Endodermal cell (in vitro differentiated cells): ENCODE results near the gene CENPI. TPM values are rescaled to one million over a fixed set of nuclear protein-coding genes. Genes with fewer than 3 reads are reported as not detected.
A peak's percentile ranks its signal among the peaks of the same experiment; 100 is the strongest.

Experiments used
- DNase-seq: peaks from one replicate; pipeline ENCODE4 v3.0.0-alpha.2; 2017
- H3K27ac ChIP-seq: 2 replicates; pipeline ENCODE4 v1.5.1; 2013; ENCODE audit warnings: mild to moderate bottlenecking, low read depth, low read length, moderate library complexity
- H3K27me3 ChIP-seq: 2 replicates; pipeline ENCODE4 v1.6.1; 2013; ENCODE audit warnings: mild to moderate bottlenecking, low read length, moderate library complexity; ENCODE audit not compliant: insufficient read depth, control insufficient read depth, poor library complexity, severe bottlenecking
- H3K36me3 ChIP-seq: 2 replicates; pipeline ENCODE4 v1.7.0; 2013; ENCODE audit warnings: mild to moderate bottlenecking, low read length, moderate library complexity; ENCODE audit not compliant: control insufficient read depth, insufficient read depth
- H3K4me1 ChIP-seq: one replicate; pipeline ENCODE4 v1.7.0; 2013; ENCODE audit warnings: low read length; ENCODE audit not compliant: control insufficient read depth, insufficient read depth
- H3K4me3 ChIP-seq: 2 replicates; pipeline ENCODE4 v1.5.1; 2013; ENCODE audit warnings: mild to moderate bottlenecking, low read length, moderate library complexity
- H3K9ac ChIP-seq: 2 replicates; pipeline ENCODE4 v1.6.1; 2013; ENCODE audit warnings: mild to moderate bottlenecking, low read length, moderate library complexity; ENCODE audit not compliant: poor library complexity, severe bottlenecking; ENCODE audit errors: extremely low read depth
- H3K9me3 ChIP-seq: 2 replicates; pipeline ENCODE4 v1.6.1; 2013; ENCODE audit warnings: mild to moderate bottlenecking, low read length, moderate library complexity; ENCODE audit not compliant: control insufficient read depth
- H3K27ac Mint-ChIP-seq: 2 replicates; pipeline ENCODE4 v1.8.0; 2020; ENCODE audit warnings: mixed read lengths
- H3K27me3 Mint-ChIP-seq: 2 replicates; pipeline ENCODE4 v1.8.0; 2021; ENCODE audit warnings: mild to moderate bottlenecking, mixed read lengths; ENCODE audit not compliant: insufficient read depth
- H3K36me3 Mint-ChIP-seq: 2 replicates; pipeline ENCODE4 v1.8.0; 2020; ENCODE audit warnings: low read depth, mixed read lengths
- H3K4me1 Mint-ChIP-seq: 2 replicates; pipeline ENCODE4 v1.8.0; 2020; ENCODE audit warnings: mixed read lengths
- H3K4me3 Mint-ChIP-seq: 2 replicates; pipeline ENCODE4 v1.8.0; 2020; ENCODE audit warnings: mild to moderate bottlenecking, moderate library complexity, mixed read lengths
- H3K9me3 Mint-ChIP-seq: 2 replicates; pipeline ENCODE4 v1.8.0; 2020; ENCODE audit warnings: mild to moderate bottlenecking, mixed read lengths
- WGBS, 2 experiments: methylation state at CpG; one replicate each; pipeline versions ENCODE4 v1.1.5 to v1.1.7; 2013; ENCODE audit warnings: missing lambda C conversion rate in 2 of 2, mixed read lengths in 1 of 2; ENCODE audit not compliant: insufficient coverage in 1 of 2, insufficient read length in 1 of 2; 5-methylcytosine and 5-hydroxymethylcytosine counted together
- total RNA-seq, 2 donors: library from RNA; stranded (reverse); fragmentation: NEBNext Ultra II Directional in 1 of 2; extraction: Animal tissue kit (Norgen Biotek cat#: 25700) in 1 of 2; gene quantifications; 2 replicates in 1 of 2; 3 replicates in 1 of 2; pipeline ENCODE4 v1.2.1, GENCODE V29; 2021
- TF ChIP-seq, protein P1 (sequence below): fragments of 200-600 bp; sonication (generic); conservative IDR thresholded peaks from 2 replicates; pipeline ENCODE4 v1.5.0; 2021; ENCODE audit warnings: antibody characterized with exemption, mild to moderate bottlenecking

Gene CENPI
- total RNA-seq, 2 donors from 2014 or later, result 24.5 to 36.9 TPM

DNA sequence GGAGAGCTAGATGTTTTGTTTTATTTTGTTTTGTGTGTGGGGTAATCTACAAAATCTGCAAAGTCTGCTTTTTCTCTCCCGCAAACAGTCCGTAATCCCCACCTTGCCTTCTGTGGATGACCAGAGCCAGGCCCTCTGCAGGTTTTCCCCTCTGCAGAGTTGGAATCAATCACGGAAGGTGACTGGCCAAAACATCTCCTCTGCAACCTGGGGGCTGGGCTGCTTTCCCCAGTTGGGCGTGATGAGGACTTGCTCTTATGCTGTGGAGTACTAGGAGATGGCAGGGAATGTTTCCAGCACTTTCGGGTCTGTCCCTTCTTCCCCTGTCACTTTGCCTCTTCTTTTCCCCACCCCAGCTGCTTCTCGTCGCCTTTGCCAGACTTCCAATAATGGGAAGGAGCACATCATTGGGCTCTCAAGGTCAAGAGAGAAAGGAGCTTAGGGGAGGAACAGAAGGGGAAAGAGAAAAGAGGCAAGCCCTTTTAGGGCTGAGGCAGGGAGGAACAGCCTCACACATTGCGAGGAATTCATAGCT, 18.2 kb upstream of the CENPI start:
- peak; percentile 51 for DNase-seq
- no peak overlapping the region for H3K27ac ChIP-seq

DNA sequence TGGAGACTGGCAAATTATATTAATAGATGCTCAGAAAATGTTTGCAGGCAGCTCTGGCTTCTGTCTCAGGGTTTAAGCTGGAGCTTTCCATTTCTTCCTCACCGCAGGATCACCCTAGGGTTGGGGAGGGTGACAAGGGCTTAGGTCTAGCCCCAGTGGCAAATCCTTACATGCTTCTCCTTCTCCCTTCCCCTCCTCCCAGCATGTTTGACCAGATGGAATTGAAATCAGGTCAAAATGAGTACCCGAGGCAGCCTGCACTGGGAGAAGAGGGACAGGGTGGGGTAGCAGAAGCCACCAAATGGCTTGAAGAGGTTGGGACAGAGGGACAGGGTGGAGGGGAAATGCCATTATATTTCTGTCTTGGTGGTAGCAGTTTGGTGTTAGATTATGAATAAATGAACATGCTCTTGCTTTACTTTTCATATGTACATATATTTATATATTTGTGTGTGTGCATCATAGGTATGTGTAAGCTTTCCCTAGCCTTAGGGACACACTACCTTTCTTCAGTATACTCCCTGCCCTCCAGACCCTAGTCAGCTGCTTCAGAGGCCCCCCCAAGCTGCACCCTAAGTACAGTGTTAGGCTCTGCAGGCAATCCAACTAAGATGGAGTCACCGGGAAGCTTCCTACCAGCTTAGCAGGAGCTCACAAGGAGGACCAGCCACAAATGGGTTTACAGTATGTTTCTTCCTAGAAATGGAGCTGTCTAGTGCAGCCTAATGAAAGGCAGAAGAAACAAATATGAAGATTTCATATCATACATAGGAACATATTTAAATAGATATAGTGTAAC, 17.5 kb upstream of the CENPI start:
- Histone ChIP-seq H3K27ac (no peak overlapping the region), H3K36me3 (no peaks in the 10 kb centered on the region), H3K9me3 (no peaks in the 10 kb centered on the region), H3K9ac (no peak overlapping the region), H3K4me1 (no peaks in the 10 kb centered on the region), H3K27me3 (no peaks in the 10 kb centered on the region), H3K4me3 (no peak overlapping the region)
- WGBS, 2 experiments, result 71 to 76% methylated on average over 1 to 3 of the region's 3 CpGs
- TF ChIP-seq, protein P1, sequence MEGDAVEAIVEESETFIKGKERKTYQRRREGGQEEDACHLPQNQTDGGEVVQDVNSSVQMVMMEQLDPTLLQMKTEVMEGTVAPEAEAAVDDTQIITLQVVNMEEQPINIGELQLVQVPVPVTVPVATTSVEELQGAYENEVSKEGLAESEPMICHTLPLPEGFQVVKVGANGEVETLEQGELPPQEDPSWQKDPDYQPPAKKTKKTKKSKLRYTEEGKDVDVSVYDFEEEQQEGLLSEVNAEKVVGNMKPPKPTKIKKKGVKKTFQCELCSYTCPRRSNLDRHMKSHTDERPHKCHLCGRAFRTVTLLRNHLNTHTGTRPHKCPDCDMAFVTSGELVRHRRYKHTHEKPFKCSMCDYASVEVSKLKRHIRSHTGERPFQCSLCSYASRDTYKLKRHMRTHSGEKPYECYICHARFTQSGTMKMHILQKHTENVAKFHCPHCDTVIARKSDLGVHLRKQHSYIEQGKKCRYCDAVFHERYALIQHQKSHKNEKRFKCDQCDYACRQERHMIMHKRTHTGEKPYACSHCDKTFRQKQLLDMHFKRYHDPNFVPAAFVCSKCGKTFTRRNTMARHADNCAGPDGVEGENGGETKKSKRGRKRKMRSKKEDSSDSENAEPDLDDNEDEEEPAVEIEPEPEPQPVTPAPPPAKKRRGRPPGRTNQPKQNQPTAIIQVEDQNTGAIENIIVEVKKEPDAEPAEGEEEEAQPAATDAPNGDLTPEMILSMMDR, result no peak
- Mint-ChIP-seq H3K9me3 (peaks cover 53% of the 10 kb centered on the region), H3K4me1 (peaks cover 5% of the 10 kb centered on the region), H3K36me3 (no peaks in the 10 kb centered on the region), H3K4me3 (no peak overlapping the region), H3K27me3 (peaks cover 17% of the 10 kb centered on the region), H3K27ac (no peak overlapping the region)
- DNase-seq, result no peak

More for the DNA sequence above, 18.2 kb upstream of the CENPI start:
- Mint-ChIP-seq H3K27ac (no peak overlapping the region), H3K27me3 (peaks cover 17% of the 10 kb centered on the region), H3K9me3 (peaks cover 55% of the 10 kb centered on the region), H3K4me3 (peak overlapping the region; percentile 69), H3K36me3 (no peaks in the 10 kb centered on the region), H3K4me1 (peaks cover 5% of the 10 kb centered on the region)
- H3K4me1 ChIP-seq, result no peaks in the 10 kb centered on the region
- no peaks in the 10 kb centered on the region for H3K27me3 ChIP-seq
- TF ChIP-seq, protein P1, result no peak
- H3K36me3 ChIP-seq, result no peaks in the 10 kb centered on the region
- H3K9ac ChIP-seq, result no peak overlapping the region
- no peaks in the 10 kb centered on the region for H3K9me3 ChIP-seq
- no peak overlapping the region for H3K4me3 ChIP-seq
- 39% methylated on average over 6 of the region's 8 CpGs; no CpG with 5 or more reads in 1 of the 2 experiments for WGBS, 2 experiments

DNA sequence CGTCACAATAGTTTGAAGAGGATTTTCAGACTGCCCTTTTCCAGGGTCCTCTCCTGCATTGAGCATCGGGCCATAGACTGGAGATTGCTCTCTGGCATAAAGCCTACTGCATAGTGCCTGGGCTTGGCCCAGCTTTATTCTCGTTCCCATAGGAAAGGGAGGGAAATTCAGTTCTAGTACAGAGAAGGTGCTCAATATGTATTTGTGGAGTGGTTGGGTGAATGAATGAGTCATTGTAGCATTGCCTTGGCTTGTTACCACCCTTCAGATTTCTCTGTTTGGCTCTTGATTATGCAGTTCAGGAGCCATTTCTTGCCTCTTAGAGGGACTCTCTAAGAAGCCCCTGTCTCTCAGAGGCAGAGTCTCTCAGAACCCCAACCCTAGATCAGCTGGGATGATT, 16.8 kb upstream of the CENPI start:
- H3K27ac ChIP-seq, result no peak overlapping the region
- no peak overlapping the region for H3K4me3 Mint-ChIP-seq
- peaks cover 46% of the 10 kb centered on the region for H3K9me3 Mint-ChIP-seq
- H3K4me1 ChIP-seq, result no peaks in the 10 kb centered on the region
- TF ChIP-seq, protein P1, result no peak
- H3K4me1 Mint-ChIP-seq, result peaks cover 5% of the 10 kb centered on the region
- no peak overlapping the region for H3K9ac ChIP-seq
- no peaks in the 10 kb centered on the region for H3K36me3 ChIP-seq
- H3K27me3 ChIP-seq, result no peaks in the 10 kb centered on the region
- H3K4me3 ChIP-seq, result no peak overlapping the region
- WGBS, 2 experiments, result 91% methylated on average over 3 of the region's 3 CpGs; no CpG with 5 or more reads in 1 of the 2 experiments
- no peak overlapping the region for H3K27ac Mint-ChIP-seq
- no peaks in the 10 kb centered on the region for H3K36me3 Mint-ChIP-seq
- peaks cover 17% of the 10 kb centered on the region for H3K27me3 Mint-ChIP-seq
- no peaks in the 10 kb centered on the region for H3K9me3 ChIP-seq
- DNase-seq, result no peak
